HG03432 (cell line): ENCODE results near the gene TBC1D10A.

Experiments
- ATAC-seq: cut with Tn5 transposase; IDR thresholded peaks from one replicate; pipeline ENCODE4 v1.9.1; 2021; ENCODE audit warnings: mild to moderate bottlenecking, moderate library complexity; ENCODE audit not compliant: unreplicated experiment

The TBC1D10A gene

GRCh38 chr22:30287648-30288418 lies 38.9 kb downstream of the TBC1D10A start:
- ATAC-seq, result no peak

GRCh38 chr22:30286813-30287647 lies 39.7 kb downstream of the TBC1D10A start:
- no peak for ATAC-seq

- no peak for ATAC-seq
Observed at GRCh38 chr22:30286331-30286730, 40.4 kb downstream of the TBC1D10A start.

GRCh38 chr22:30285846-30286200 lies 40.9 kb downstream of the TBC1D10A start:
- no peak for ATAC-seq

- no peak for ATAC-seq
Observed at GRCh38 chr22:30285176-30285845, 41.4 kb downstream of the TBC1D10A start.

- ATAC-seq, result no peak
Observed at GRCh38 chr22:30284666-30285065, 42.1 kb downstream of the TBC1D10A start.

- ATAC-seq, result no peak
Observed at GRCh38 chr22:30284172-30284571, 42.6 kb downstream of the TBC1D10A start.

GRCh38 chr22:30283342-30283741 lies 43.4 kb downstream of the TBC1D10A start:
- ATAC-seq, result no peak

- ATAC-seq, result no peak
Observed at GRCh38 chr22:30282616-30283046, 44.1 kb downstream of the TBC1D10A start.

- ATAC-seq, result no peak
Observed at GRCh38 chr22:30280505-30280904, 46.2 kb downstream of the TBC1D10A start.

GRCh38 chr22:30279932-30280331 lies 46.8 kb downstream of the TBC1D10A start:
- no peak for ATAC-seq

- no peak for ATAC-seq
Observed at GRCh38 chr22:30279046-30279788, 47.5 kb downstream of the TBC1D10A start.

GRCh38 chr22:30277547-30278344 lies 49.0 kb downstream of the TBC1D10A start:
- no peak for ATAC-seq

- no peak for ATAC-seq
Observed at GRCh38 chr22:30276039-30276438, 50.7 kb downstream of the TBC1D10A start.

- ATAC-seq, result no peak
Observed at GRCh38 chr22:30275625-30276024, 51.1 kb downstream of the TBC1D10A start.

GRCh38 chr22:30274437-30274812 lies 52.3 kb downstream of the TBC1D10A start:
- ATAC-seq, result no peak

GRCh38 chr22:30273711-30274436 lies 52.9 kb downstream of the TBC1D10A start:
- ATAC-seq, result no peak

GRCh38 chr22:30272781-30273601 lies 53.8 kb downstream of the TBC1D10A start:
- ATAC-seq, result no peak

GRCh38 chr22:30270832-30271231 lies 55.9 kb downstream of the TBC1D10A start:
- no peak for ATAC-seq
